Measurements from ENCODE around the gene FGD5.

- TF ChIP-seq CTCF (conservative IDR thresholded peaks at IDR 0.05; ENCODE audit: low read depth, low read length) = no peak
- no peak for TF ChIP-seq EZH2 (IDR thresholded peaks at IDR 0.05; ENCODE audit: borderline replicate concordance, low read depth, low read length, poor library complexity, severe bottlenecking)
These were observed 64.5 kb downstream of the FGD5 start for GRCh38 chr3:14883226-14883625.

All from A673 (cell line).